Measurements from ENCODE around the gene PTK7.

The PTK7 gene

DNA sequence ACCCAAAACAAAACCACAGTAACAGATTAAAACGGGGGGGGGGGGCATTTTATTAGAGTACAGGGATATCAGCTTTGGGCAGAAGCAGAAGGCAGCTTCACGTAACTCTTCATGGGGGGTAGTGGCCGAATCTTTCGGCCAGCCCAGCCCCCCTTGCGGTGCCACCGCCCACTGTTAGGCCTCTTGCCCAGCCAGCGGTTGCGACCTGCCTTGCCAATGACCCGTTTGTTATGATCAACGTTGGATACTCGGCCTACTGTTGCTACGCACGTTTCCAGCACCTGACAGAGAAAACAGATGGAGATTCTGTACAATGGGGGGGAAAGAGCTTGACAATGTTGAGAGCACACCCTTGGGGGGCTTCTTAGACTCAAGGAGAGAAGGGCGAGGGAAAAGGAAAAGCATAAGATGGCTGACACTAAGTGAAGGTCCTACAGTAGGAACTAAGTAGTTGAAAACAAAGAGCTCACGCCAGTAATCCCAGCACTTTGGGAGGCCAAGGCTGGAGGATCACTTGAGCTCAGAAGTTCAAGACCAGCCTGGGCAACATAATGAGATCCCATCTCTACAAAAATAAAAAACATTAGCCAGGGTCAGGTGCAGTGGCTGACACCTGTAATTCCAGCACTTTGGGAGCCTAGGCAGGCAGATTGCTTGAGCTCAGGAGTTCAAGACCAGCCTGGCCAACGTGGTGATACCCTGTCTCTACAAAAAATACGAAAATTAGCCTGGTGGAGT is 21.7 kb upstream of the PTK7 start:
- no peak for DNase-seq

DNA sequence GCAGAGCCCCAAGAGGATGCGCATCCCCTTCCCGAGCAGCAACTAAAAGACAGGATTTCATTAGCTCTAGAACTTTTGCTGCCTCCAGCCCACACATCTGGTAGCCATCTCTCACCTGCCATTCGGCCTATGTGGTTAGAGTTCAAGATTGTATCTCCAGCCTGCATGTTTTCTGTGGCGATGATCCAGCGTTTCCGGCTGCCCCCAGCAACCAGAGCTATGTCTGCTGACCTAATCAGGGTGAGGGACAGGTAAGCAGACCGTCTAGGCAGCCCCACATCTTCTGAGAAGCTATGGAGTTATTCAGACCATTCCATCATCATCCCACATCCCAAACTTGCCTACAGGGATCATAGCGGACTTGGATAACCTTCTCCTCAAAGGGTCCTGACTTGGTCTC is 20.1 kb upstream of the PTK7 start:
- no peak for DNase-seq

DNA sequence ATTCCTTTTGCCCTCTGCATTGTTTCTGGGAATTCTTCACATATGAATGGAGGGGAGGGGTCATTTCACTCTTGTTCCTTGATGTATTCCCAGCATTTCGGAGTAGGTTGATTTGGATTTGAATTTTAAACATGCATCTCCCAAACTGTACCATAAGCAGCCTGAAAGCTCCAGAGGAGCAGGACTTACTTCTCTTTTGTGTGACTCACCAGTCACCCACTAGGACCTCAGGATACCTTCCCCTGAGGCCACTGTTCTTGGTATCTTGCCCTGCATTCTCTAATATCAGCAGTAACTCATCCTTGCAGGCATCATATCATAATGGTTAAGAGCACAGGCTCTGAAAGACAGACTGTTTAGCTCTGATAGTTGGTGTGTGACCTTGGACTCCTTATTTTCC is 17.6 kb upstream of the PTK7 start:
- DNase-seq = no peak

DNA sequence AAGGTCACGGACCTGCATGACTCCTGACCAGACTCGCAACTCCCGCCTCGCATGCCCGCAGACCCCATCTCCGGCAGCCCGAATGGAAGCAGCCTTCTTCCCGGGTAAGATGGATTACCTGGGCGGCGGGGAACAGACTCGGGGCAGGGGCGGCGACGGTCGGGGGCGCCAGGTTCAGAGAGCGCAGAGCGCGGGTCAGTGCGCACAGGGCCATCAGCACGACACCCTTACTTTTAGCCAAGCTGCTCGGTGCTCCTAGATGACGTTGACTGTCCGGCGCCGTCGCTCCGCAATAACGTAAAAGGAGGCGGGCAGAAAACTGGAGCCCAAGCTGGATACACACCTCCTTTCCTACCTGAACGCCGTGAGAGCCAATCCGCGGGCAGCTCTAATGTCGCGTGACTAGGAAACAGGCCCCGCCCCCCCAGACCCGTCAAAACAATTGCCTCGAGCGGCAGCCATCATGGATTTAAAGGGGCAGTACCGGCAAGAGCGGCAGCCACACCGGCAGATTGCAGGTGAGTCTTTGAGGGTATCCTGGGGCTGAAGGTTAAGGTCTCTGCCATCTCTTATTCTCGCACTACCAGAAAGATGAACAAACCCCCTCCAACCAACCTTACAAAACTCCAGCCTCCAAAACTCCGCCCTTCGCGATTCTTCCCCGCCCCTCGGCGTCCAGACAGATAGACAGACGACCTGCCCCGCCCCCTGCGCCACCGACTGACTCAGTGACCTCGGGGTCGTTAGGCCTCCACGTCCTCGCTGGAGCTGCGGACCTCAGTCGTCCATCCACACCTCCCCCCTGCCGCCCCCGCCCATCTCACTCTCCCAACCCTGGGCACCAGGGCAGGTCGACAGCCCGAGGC is 16.7 kb upstream of the PTK7 start, which contains the start of the genes KLC4 and MRPL2:
KLC4 (plus strand) TSS at position 464 of the 866 bp plus-strand sequence. CDS start 1,705 bp downstream, outside the sequence.
MRPL2 (minus strand) TSS at position 267 of the 866 bp plus-strand sequence; CDS start at position 214, 53 bp downstream.
- DNase-seq = peak; percentile 98

DNA sequence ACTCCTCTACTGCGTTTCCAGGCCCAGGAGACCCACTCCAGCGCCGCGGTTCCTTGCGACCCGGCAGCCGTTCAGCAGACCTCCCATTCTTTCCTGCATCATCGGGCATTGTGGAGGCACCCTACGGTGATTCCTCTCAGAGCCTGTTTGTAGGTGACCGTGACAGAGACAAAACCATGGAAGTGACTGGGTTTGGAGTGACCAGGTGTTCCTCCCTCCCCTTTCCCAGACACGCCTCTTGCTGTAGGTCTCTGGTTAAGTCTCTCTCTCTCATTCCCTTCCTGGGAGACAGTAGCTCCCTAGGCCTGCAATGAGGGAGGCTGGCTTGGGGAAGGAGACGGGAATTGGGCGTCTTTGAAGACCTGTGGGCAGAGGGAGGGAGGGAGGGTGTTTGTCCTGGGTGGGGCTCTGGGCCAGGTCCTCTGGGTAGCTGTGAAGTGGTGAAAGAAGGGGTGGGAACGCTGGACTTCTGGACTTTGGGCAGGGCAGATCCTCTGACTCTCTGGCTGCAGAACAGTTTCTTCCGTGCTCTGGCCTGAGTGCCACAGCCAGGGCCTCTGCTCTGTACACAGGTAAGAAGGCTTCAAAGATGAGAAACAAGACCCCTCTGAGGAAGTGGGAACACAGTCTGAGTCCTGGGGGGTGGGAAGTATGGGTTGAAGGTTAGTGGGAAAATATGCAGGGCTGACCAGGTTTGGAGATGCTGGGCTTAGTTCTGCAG is 15.9 kb upstream of the PTK7 start:
- no peak for DNase-seq

DNA sequence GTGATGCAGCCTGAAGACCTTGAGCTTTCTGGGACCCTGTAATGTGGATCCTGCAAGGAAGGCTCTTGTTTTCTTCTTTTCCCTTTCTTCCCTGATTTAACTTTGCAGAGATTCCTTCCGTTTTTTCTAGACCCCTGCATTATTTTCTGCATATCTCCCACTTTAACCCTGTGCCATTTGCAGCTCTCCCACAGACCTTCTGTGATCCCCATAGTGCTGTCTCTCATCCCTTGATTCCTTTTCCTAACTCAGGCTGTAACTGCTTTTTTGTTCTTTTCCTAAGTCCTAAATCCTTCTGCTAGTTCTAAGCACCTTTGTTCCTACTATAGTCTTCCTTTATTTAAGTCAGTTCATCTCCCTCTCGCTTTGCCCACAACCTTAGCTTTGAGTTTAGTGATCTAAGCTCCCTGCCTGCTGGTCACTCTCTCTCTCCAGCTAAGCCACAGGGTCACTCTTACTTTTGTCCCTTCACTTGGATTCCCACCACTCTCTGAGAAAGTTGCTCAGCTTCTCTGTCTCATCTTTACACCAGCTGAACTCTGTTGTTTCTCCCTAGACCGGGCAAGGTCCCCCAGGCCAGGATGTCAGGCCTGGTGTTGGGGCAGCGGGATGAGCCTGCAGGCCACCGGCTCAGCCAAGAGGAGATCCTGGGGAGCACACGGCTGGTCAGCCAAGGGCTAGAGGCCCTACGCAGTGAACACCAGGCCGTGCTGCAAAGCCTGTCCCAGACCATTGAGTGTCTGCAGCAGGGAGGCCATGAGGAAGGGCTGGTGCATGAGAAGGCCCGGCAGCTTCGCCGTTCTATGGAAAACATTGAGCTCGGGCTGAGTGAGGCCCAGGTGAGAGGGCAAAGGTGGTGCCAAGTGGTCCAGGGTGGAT is 15.1 kb upstream of the PTK7 start:
- no peak for DNase-seq

DNA sequence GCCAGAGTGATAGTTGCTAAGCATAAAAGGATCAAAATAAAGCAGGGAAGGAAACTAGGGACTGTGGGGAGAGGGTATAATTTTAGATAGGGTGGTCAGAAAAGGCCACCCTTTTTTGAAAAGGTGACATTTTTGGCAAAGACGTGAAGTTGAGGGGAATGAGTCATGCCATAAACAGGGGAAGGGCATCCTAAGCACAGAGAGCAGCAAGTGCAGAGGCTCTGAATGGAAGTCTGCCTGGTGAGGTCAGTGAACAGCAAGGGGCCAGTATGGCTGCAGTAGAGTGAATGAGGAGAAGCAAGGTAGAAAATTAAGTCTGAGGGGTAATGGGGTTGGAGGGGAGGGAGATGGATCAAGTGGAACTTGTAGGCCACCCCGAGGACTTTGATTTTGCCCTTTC is 14.3 kb upstream of the PTK7 start:
- no peak for DNase-seq

DNA sequence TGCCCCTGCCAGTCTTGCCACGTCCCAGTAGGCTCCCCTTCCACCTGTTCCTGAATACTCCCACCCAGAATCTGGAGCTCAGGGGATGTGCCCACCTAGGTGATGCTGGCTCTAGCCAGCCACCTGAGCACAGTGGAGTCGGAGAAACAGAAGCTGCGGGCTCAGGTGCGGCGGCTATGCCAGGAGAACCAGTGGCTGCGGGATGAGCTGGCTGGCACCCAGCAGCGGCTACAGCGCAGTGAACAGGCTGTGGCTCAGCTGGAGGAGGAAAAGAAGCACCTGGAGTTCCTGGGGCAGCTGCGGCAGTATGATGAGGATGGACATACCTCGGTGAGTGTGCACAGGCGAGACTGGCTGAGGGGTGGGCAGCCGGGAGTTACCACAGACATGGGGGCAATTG is 13.3 kb upstream of the PTK7 start:
- no peak for DNase-seq

DNA sequence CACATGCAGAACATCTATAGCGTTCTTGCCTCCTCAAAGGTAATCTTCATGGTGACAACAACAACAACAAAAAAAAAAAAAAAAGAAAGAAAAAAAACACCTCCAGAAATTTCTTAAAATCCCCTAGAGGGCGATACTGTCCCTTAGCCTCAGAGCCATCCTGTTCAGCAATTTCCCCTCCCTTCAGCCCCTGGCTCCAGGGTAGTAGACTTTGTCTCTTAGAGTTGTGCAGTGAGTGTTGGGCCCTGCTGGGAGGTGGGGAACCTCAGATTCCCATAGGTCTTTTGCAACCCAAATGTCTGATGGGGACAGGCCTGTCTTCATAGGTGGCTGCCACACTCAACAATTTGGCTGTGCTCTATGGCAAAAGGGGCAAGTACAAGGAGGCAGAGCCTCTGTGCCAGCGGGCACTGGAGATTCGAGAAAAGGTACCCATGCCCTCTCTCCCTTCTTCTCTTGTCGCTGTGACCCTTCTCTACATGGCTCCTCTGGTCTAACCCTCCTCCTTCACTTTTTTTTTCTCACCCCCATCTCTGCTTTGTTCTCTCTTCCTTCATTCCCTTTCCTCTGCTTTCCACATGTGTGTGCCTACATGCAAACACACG is 6.0 kb upstream of the PTK7 start:
- peak; percentile 71 for DNase-seq

DNA sequence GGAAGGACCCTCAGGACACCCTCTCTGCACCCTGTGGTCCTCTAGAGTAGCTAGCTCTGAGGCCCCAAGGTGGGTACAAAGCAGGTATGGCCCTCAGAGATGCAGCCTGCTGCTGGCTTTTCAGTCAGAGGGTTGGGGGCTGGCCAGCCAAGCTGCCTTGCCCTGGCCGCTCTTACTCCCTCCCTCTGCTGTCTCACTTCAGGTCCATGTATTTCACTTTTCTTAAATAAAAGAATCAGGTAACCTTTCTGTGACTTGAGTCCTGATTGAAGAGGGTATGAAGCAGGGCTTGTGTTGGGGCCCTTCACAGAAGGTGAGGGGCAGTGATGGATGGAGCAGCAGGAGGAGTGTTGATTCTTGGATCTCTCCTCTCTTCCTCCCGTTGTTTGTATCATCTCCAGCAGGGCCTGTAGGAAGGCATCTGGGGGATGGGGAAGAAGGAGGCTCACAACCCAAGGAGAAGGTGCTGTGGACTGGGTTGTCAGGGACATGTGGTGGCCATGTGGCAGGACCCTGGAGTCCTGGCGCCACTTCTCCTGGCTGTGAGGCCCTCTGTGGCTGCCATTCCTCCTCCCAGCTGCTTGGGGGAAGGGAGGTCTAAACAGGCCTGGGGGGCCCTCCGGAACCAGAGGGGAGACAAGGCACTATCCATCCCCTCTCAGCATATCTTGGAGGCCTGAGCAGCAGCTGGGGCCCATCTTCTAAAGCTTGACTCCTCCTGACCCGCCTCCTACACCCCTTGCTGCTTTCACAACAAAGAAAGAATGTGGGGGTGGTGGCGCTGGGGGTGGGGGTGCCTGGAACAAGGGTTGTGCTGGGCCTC is 1.1 kb upstream of the PTK7 start:
- DNase-seq = peak; percentile 83

DNA sequence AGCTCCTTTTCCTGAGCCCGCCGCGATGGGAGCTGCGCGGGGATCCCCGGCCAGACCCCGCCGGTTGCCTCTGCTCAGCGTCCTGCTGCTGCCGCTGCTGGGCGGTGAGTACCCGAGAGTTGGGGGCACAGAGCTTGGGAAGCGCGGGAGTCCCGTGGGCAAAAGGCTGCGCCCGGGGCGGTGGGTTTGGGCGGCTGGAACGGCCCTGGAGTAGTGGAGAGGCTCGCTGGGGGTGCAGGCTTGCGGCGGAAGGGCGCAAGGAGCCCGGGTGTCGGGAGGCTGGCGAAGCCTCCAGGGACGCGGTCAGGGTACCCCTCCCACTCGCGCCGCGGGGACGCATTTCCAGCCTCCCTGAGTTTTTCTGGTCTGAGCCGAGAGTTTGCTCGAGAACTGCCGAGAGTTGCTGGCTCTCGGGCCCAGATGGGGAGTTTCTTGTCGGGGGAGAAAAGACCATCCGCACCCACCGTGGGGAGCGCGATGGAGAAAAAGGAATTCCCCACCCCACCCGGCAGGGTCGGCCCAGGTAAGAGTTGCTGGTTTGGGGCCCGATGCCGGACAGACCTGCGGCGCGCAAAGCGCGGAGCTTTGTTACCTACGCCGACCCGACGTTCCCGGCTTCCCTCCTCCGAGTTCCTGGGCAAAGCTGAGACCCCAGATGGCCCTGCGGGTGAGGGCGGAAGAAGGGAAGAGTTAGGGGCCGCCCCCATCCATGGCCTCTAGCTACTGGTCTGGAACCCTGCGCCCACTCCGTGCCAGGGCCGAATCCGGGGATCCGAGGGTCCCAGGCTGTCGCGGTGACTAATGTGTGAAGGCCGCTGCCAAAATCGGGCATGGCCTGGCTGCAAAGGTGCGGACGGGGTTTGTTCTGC is 584 bp downstream of the PTK7 start:
- peak; percentile 55 for DNase-seq

DNA sequence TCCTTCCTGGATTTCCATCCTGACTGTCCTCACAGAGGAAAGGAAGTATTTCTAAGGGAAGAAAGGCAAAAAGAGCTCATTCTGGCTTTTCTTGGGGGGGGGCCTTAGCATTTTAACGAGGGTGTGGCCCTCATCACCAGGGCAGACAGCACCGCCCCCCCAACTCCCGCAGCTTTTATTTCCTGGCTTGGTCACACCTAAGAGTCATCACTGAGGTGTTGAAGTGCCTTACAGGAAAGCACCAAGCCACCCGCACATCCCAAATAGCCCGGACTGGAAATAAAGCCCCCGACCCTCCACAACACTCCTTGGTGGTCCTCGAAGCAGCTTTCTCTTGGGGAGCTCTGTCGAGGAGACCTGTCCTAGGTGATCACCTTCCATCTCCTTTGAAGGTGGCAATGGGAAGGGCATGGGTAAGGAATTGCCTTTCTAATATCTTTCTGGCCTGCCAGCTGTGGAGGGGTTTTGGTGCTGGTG is 1.3 kb downstream of the PTK7 start:
- DNase-seq = no peak

DNA sequence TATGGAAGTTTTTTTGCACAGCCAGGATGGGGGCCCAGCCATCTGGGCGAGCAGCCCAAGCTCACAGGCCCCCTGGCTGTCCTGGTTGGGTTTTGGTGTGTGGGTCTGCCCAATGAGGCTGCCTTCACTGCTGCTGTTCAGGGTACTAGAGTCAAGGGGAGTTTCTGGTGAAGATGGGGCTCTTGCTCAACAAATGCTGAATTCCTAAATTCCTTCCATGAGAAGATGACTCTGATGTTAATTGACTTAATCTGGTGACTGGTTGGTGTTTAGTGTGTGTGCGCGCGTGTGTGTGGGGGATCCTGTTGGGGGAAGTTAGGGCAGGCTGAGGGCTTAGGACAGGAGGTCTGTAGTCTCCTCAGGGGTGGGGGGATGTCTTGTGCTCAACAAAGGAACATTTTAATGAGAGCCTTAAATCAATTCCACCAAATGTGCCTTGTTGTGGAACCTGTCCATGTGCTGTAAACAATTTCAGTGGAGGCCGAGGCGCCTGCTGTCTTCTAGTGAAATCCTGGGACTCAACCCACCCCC is 1.9 kb downstream of the PTK7 start:
- DNase-seq = peak; percentile 92

DNA sequence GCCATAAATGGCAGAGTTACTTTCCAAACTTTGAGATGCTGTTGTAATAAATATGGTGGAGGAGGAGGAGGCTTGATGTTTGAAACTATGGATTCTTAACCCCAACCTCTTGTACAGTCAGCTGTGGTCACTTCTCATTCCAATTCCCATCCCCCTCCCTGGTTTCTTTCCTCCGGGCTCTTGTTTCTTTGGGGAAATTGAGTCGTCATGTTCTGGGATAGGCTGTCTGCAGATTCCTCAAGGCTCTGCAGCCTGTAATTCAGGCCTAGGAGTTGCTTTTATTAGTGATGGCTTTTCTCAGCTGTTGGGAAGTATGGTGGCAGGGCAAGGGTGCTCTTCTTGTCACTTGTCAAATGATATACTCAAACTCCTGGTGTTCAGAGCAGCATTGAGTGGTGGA is 2.6 kb downstream of the PTK7 start:
- DNase-seq = peak; percentile 95

DNA sequence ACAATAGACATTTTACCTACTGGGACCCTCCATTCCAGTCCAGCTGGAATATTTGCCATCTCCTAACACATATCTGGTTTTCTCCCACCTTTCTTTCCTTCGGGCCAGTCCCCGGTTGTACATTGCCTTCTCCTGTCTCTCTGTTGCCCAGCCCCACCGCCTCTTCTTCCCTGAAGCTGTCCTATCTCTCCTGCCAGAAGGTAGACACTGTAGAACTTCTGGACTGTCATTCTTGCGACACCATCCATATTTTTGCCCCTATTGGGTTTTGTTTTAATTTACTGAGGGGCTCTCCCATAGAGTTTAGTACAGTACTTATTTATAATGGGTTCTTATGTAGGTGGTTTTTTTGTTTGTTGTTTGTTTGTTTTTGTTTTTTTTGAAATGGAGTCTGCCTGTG is 4.9 kb downstream of the PTK7 start:
- no peak for DNase-seq

DNA sequence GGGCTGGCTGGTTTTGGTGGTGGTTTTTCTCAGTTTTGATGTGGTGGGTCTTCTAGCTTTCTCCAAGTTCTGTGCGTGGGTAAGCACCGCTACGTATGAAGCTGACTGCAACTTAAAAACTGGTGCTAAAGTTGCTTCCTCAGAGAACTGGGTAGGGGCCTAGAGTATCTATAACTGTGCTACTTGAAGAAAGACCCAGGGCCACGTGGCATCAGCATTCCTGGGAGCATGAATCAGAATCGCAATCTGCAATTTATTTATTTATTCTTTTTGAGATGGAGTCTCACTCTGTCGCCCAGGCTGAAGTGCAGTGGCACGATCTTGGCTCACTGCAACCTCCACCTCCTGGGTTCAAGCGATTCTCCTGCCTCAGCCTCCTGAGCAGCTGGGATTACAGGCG is 5.8 kb downstream of the PTK7 start:
- peak; percentile 70 for DNase-seq

DNA sequence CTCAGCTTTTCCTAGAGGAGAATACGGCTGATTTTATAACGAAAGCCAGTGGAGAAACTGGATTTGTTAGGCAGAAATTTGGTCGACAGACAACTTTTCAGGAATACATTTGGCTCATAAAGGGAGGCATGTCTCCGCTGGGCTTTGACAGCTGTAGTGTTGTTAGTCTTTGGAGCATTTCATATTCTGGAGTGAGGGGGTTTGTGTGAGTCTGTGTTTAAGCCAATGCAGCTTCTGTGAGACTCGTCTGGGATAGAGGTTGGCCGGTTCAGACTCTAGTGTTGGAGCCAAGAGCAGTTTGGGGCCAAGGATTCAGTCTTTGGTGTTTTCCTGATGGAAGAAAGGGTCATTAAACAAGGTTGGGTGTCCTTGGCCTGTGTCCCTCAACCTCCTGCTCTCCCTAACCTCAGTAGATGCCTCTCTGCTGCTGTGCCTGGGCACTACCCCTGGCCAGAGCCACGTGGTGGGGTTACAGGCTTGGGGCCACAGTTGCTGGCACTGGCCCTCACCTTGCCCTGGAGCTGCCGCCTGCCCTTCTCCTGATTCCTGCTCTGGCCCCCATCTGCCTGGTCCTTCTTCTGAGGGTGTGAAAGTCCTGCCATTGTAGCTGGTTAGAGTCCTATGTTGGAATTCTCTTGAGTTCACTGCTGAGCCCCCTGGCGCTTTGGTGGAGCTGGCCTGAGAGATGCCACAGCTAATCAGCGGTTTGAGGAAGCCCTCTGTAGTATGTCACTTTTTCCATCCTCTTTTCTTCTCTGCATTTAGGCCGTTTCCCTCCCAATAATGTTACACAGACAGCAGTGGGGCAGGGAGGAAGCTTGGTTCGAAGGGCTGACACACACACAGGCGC is 6.9 kb downstream of the PTK7 start:
- DNase-seq = no peak

DNA sequence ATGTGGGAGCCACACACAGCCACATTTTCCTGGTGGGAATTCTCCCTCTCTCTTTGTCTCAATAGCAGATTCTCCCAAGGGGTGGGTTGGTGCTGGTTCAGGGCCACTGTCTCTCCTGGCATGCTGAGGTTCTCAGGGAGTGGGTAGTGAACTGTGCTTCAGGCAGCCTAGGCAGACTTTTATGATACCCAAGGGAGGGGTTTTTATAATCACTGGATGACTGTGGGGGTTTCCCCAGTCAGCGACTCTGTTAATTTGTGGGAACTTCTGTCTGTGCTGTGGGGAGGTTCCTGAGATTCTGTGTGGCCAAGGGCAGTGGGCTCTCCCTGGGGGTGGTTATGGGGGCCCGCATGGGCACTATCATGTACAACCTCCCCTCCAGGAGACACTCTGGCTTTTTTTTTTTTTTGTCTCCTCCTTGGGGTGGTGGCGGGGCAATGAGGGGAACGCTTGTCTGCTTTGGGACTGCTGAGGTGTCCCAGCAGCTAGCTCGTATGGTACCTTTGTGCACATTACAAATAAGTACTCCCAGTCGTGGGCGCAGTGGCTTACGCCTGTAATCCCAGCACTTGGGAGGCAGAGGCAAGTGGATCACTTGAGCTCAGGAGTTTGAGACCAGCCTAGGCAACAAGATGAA is 10.0 kb downstream of the PTK7 start:
- peak; percentile 54 for DNase-seq

All from fibroblast of skin of right quadriceps (primary cell).